Chondrocyte (in vitro differentiated cells): ENCODE data around the gene SIRPD. TPM values are rescaled to one million over a fixed set of nuclear protein-coding genes. Genes with fewer than 3 reads are reported as not detected.
"Not testable (repeated sequence)": the region's sequence is repeated elsewhere in the genome, so short reads cannot be mapped to it uniquely, and the experiment has no call there.

Experiments
- DNase-seq: peaks from one replicate; pipeline ENCODE4 v3.0.0; 2021; ENCODE audit warnings: mixed read lengths, low spot score
- H3K27ac Mint-ChIP-seq: one replicate; pipeline ENCODE4 v1.8.0; 2021; ENCODE audit warnings: mild to moderate bottlenecking, moderate library complexity, mixed read lengths; ENCODE audit not compliant: unreplicated experiment
- H3K27me3 Mint-ChIP-seq: 2 replicates; pipeline ENCODE4 v1.8.0; 2021; ENCODE audit warnings: low read depth, mixed read lengths
- H3K36me3 Mint-ChIP-seq: 2 replicates; pipeline ENCODE4 v1.8.0; 2021; ENCODE audit warnings: low read depth, mixed read lengths
- H3K4me1 Mint-ChIP-seq: 2 replicates; pipeline ENCODE4 v1.8.0; 2021; ENCODE audit warnings: low read depth, mild to moderate bottlenecking, mixed read lengths
- H3K4me3 Mint-ChIP-seq: one replicate; pipeline ENCODE4 v1.8.0; 2021; ENCODE audit warnings: mild to moderate bottlenecking, moderate library complexity, mixed read lengths; ENCODE audit not compliant: unreplicated experiment
- H3K9me3 Mint-ChIP-seq: 2 replicates; pipeline ENCODE4 v1.8.0; 2021; ENCODE audit warnings: low read depth, mixed read lengths
- CTCF ChIP-seq: fragments of 200-600 bp; sonication (generic); IDR thresholded peaks from 2 replicates; pipeline ENCODE4 v1.5.0; 2021; ENCODE audit warnings: antibody characterized with exemption, mild to moderate bottlenecking, moderate library complexity
- total RNA-seq: library from RNA; stranded (reverse); gene quantifications from 3 replicates; pipeline ENCODE4 v1.2.1, GENCODE V29; 2021

SIRPD gene
- total RNA-seq, 1 donor from 2014 or later: not detected

GRCh38 chr20:1579488-1579887, 22.0 kb upstream of the SIRPD start:
- DNase-seq: no peak
- Mint-ChIP-seq H3K27me3 (peaks cover 5% of the 10 kb centered on the region), H3K4me1 (no peaks in the 10 kb centered on the region), H3K27ac (no peak overlapping the region), H3K36me3 (no peaks in the 10 kb centered on the region), H3K9me3 (no peaks in the 10 kb centered on the region), H3K4me3 (no peak overlapping the region)
- TF ChIP-seq CTCF: no peak

GRCh38 chr20:1577906-1578305, 20.4 kb upstream of the SIRPD start:
- H3K4me3 Mint-ChIP-seq: no peak overlapping the region
- no peaks in the 10 kb centered on the region for H3K36me3 Mint-ChIP-seq
- no peak for TF ChIP-seq CTCF
- no peaks in the 10 kb centered on the region for H3K4me1 Mint-ChIP-seq
- peaks cover 5% of the 10 kb centered on the region for H3K27me3 Mint-ChIP-seq
- no peak for DNase-seq
- H3K9me3 Mint-ChIP-seq: no peaks in the 10 kb centered on the region
- H3K27ac Mint-ChIP-seq: no peak overlapping the region

GRCh38 chr20:1577313-1577712, 19.8 kb upstream of the SIRPD start:
- not testable (repeated sequence) for H3K27ac Mint-ChIP-seq, H3K36me3 Mint-ChIP-seq, DNase-seq, H3K4me1 Mint-ChIP-seq, H3K4me3 Mint-ChIP-seq, H3K9me3 Mint-ChIP-seq, H3K27me3 Mint-ChIP-seq

- no peak for TF ChIP-seq CTCF
- Mint-ChIP-seq H3K4me3 (no peak overlapping the region), H3K36me3 (no peaks in the 10 kb centered on the region), H3K9me3 (no peaks in the 10 kb centered on the region), H3K27ac (no peak overlapping the region), H3K27me3 (peaks cover 5% of the 10 kb centered on the region), H3K4me1 (no peaks in the 10 kb centered on the region)
- DNase-seq: no peak
Measured at GRCh38 chr20:1576641-1577040, 19.1 kb upstream of the SIRPD start.

GRCh38 chr20:1576003-1576402, 18.5 kb upstream of the SIRPD start:
- not testable (repeated sequence) for H3K36me3 Mint-ChIP-seq, H3K4me1 Mint-ChIP-seq, H3K9me3 Mint-ChIP-seq, DNase-seq, H3K4me3 Mint-ChIP-seq, H3K27ac Mint-ChIP-seq, H3K27me3 Mint-ChIP-seq

- not testable (repeated sequence) for DNase-seq, H3K4me1 Mint-ChIP-seq, H3K27me3 Mint-ChIP-seq, H3K36me3 Mint-ChIP-seq, H3K4me3 Mint-ChIP-seq, H3K9me3 Mint-ChIP-seq, H3K27ac Mint-ChIP-seq
Measured at GRCh38 chr20:1571583-1571982, 14.1 kb upstream of the SIRPD start.

GRCh38 chr20:1569415-1569881, 11.9 kb upstream of the SIRPD start:
- no peaks in the 10 kb centered on the region for H3K36me3 Mint-ChIP-seq
- no peaks in the 10 kb centered on the region for H3K27me3 Mint-ChIP-seq
- H3K9me3 Mint-ChIP-seq: no peaks in the 10 kb centered on the region
- peaks cover 3% of the 10 kb centered on the region for H3K4me1 Mint-ChIP-seq
- H3K27ac Mint-ChIP-seq: no peak overlapping the region
- no peak for DNase-seq
- no peak overlapping the region for H3K4me3 Mint-ChIP-seq
- TF ChIP-seq CTCF: no peak
